GM19240 (cell line): ENCODE measurements around the gene HBG2.
A peak's percentile ranks its signal among the peaks of the same experiment; 100 is the strongest.

Experiments
- DNase-seq: peaks from one replicate; pipeline ENCODE4 v3.0.0; 2011; ENCODE audit warnings: low spot score; ENCODE audit not compliant: insufficient read length

The HBG2 gene

DNA sequence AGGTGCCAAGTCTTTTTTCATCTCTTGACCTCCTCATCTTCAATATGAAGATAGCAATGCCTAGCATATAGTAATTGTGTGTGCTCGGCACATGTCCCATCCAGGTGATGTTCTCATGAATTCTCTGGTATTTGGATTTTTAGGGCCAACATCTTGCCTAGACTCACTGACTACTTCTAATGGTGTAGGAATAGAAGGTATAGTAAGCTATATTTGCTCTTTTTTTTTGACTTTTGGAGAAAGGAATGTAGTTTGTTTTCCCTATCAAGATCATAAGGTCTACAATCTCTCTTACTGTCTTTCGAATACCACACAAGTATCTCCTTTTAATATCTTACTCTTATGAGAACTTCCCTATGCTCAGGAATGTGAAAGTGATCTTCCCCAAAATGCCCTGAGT is 23.5 kb downstream of the HBG2 start:
- no peak for DNase-seq

DNA sequence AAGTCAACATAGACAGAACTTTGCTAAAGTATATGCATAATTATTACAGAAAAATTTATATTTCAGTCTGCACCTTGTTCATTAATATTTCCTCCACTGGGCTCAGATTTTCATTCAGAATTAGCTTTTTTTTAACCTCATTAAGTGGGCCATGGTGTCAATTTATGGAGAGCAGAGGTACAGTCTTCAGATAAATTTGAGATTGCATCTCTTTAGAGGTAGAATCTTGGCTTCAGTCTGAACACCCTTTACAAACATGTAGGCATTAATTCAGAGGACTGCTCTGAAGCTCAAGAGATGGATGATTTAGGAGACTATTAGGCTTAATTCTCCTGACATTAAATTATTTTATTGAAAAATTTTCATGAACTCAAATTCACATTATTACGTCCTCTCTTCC is 24.3 kb downstream of the HBG2 start:
- DNase-seq, result no peak

DNA sequence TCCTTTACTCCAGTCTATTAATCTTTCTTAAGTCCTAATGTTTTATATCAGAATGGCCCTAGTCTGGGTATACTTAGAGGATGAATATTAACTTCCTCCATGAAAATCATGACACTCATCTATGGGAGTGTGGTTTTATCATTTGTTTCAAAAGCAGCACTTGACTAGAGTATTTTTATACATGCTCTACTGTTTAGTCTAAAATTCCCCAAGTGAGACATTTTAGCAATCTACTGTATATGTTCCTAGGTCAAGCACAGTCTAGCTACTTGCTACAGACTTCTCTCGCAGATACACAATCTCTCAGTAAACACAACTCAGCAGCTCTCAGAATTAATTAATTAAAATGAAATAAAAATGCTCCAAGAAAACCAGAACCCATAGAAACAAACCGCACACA is 24.8 kb downstream of the HBG2 start:
- no peak for DNase-seq

- no peak for DNase-seq
These were observed 25.2 kb downstream of the HBG2 start for GRCh38 chr11:5229356-5229755.

GRCh38 chr11:5228124-5228523 is 26.5 kb downstream of the HBG2 start:
- no peak for DNase-seq

- no peak for DNase-seq
These were observed 26.9 kb downstream of the HBG2 start for GRCh38 chr11:5227681-5228080.

DNA sequence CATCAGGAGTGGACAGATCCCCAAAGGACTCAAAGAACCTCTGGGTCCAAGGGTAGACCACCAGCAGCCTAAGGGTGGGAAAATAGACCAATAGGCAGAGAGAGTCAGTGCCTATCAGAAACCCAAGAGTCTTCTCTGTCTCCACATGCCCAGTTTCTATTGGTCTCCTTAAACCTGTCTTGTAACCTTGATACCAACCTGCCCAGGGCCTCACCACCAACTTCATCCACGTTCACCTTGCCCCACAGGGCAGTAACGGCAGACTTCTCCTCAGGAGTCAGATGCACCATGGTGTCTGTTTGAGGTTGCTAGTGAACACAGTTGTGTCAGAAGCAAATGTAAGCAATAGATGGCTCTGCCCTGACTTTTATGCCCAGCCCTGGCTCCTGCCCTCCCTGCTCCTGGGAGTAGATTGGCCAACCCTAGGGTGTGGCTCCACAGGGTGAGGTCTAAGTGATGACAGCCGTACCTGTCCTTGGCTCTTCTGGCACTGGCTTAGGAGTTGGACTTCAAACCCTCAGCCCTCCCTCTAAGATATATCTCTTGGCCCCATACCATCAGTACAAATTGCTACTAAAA is 27.8 kb downstream of the HBG2 start, which contains the start of gene HBB:
Gene HBB, minus strand, starts transcription at position 340 of the 579 bp plus-strand sequence. Its CDS starts 50 bp downstream, at position 290.
- DNase-seq, result no peak

- DNase-seq, result no peak
These were observed 29.1 kb downstream of the HBG2 start for GRCh38 chr11:5225480-5225871.

DNA sequence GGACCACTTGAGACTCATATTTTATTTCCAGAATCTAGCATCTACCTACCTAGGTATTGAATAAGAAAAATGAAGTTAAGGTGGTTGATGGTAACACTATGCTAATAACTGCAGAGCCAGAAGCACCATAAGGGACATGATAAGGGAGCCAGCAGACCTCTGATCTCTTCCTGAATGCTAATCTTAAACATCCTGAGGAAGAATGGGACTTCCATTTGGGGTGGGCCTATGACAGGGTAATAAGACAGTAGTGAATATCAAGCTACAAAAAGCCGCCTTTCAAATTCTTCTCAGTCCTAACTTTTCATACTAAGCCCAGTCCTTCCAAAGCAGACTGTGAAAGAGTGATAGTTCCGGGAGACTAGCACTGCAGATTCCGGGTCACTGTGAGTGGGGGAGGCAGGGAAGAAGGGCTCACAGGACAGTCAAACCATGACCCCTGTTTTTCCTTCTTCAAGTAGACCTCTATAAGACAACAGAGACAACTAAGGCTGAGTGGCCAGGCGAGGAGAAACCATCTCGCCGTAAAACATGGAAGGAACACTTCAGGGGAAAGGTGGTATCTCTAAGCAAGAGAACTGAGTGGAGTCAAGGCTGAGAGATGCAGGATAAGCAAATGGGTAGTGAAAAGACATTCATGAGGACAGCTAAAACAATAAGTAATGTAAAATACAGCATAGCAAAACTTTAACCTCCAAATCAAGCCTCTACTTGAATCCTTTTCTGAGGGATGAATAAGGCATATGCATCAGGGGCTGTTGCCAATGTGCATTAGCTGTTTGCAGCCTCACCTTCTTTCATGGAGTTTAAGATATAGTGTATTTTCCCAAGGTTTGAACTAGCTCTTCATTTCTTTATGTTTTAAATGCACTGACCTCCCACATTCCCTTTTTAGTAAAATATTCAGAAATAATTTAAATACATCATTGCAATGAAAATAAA is 29.8 kb downstream of the HBG2 start:
- no peak for DNase-seq

DNA sequence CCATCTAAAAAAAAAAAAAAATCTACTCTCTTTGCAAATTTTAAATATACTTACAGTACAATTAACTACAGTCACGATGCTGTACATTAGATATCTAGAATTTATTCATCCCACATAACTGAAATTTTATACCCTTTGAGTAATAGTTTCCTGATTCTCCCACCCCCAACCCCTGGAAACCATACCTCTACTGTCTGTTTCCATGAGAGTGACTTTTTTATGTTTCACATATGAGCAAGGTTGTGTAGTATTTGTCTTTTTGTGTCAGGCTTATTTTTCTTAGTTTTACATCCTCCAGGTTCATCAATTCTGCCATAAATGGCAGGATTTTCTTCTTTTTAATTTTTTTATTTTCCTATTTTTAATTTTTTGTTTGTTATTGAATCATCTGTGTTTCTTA is 30.9 kb downstream of the HBG2 start:
- no peak for DNase-seq

DNA sequence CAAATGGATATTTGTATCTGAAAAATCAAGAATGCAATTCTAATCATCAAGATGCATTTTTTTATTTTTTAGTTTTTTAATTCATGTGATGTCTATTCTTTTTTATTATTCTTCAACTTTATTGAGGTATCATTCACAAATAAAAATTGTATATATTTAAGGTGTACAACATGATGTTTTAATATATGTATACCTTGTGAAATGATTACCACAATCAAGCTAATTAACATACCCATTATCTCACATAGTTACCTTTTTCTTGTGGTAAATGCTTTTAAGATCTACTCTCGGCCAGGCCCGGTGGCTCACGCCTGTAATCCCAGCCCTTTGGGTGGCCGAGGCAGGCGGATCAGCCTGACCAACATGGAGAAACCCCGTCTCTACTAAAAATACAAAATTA is 31.4 kb downstream of the HBG2 start:
- no peak for DNase-seq

GRCh38 chr11:5210376-5210885 is 44.1 kb downstream of the HBG2 start:
- DNase-seq, result no peak

DNA sequence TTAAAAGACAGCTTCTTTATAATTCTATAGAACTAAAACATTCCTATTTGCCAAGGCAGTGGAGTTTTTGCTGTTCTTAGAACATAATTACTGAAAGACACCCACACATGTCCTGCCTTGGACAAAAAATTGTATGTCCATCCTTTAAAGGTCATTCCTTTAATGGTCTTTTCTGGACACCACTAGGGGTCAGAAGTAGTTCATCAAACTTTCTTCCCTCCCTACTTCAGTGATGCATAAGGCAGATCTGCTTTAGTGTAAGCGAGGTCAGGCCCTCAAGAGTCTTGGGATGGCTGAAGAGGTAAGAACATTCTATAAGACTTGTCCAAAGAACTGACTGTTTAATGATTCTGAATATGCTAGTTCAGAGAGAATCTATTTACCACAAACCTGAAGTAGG is 49.8 kb downstream of the HBG2 start:
- peak; percentile 19 for DNase-seq

DNA sequence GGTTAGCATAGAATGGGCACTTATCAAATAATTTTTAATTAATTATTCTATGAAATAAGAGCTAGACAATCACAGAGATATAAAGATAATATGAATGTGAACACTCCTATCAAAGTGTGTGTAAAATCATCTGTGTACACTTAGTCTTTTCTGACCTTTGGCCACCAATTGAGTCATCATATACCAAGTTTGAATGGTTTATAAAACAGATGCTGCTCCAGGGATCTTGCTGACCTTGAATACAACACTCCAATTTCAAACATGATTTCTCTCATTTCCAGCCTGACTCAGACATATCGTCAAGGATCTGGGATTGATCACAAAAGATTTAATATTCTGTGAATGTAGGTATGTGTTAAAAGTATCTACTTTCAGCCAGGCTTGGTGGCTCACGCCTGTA is 51.2 kb downstream of the HBG2 start:
- DNase-seq, result no peak
